ENCODE data around the gene C3orf62. TPM values are rescaled to one million over a fixed set of nuclear protein-coding genes. Genes with fewer than 3 reads are reported as not detected.

Gene C3orf62
- polyA plus RNA-seq, 1 experiment = 2.1 TPM

DNA sequence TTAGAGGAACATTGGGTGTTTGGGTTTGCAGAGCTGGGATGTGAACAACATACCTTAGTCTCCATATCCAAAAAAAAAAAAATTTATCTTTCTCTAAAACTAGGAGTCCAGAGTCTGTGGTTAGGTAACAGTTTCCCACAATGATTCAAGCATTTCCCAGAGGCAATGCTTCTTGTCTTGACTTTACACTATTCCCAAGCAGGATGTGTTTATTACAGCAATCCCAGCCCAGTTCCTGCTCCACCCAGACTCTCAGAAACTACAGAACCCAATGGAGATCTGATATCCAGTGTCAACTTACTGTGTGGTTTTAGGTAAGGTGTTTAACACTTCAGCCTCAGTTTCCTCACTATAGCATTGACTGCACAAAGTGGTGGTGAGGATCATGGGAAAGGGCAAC lies 2.3 kb upstream of the C3orf62 start:
- no peak for TF ChIP-seq CTCF (IDR thresholded peaks at IDR 0.05; ENCODE audit: insufficient read depth, low read depth, low read length)
- no peaks in the 10 kb centered on the region for H3K27me3 ChIP-seq (ENCODE audit: control insufficient read depth, insufficient read depth, low read length)
- H3K36me3 ChIP-seq (ENCODE audit: control insufficient read depth, insufficient read depth, low read length) = peaks cover 12% of the 10 kb centered on the region
- ChIA-PET POLR2A (no interaction called here), CTCF (interaction anchor here (0.9 to 1.3 kb wide), 3 partner anchors 47 to 109 kb away, joined by 3 to 4 read pairs (median 4); no protein-coding TSS in a partner anchor)
- DNase-seq (ENCODE audit: low read depth) = no peak
- H3K4me3 ChIP-seq (ENCODE audit: low read depth, low read length) = no peak overlapping the region

GRCh38 chr3:49278548-49278947 lies 1.5 kb upstream of the C3orf62 start:
- DNase-seq (ENCODE audit: low read depth) = no peak
- CTCF ChIA-PET = interaction anchor here (0.9 to 1.3 kb wide), 3 partner anchors 48 to 108 kb away, joined by 3 to 4 read pairs (median 3); no protein-coding TSS in a partner anchor

DNA sequence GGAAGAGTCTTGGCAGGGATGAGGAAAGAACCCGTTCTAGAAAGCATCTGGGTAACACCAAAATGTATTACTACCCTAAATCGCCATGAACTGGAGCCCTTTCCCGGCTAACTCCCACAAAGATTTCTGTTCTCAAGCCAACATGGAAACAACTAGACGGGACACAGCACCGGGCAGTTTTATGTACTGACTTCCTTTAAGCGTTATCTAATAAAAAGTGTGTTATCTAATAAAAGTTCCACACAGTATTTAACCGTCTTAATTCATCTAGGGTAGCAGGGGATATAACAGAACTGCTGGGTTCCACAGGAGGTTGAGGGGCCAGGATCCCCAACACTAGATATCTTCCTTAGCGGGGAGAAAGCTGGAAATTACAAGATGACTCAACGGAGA lies 347 bp upstream of the C3orf62 start:
- TF ChIP-seq CTCF (IDR thresholded peaks at IDR 0.05; ENCODE audit: insufficient read depth, low read depth, low read length) = no peak
- POLR2A ChIA-PET = no interaction called here
- Histone ChIP-seq H3K4me3 (ENCODE audit: low read depth, low read length) (peak overlapping the region; percentile 48), H3K27me3 (ENCODE audit: control insufficient read depth, insufficient read depth, low read length) (no peaks in the 10 kb centered on the region), H3K36me3 (ENCODE audit: control insufficient read depth, insufficient read depth, low read length) (peaks cover 1% of the 10 kb centered on the region; the same call in 1 of the 2 replicates)
- DNase-seq (ENCODE audit: low read depth) = no peak
- CTCF ChIA-PET = interaction anchor here (2.2 kb wide), 1 partner anchor 106 kb away, joined by 7 read pairs; the partner anchor contains the start of gene KLHDC8B

More at GRCh38 chr3:49278548-49278947, 1.5 kb upstream of the C3orf62 start:
- Histone ChIP-seq H3K36me3 (ENCODE audit: control insufficient read depth, insufficient read depth, low read length) (peaks cover 4% of the 10 kb centered on the region), H3K4me3 (ENCODE audit: low read depth, low read length) (no peak overlapping the region), H3K27me3 (ENCODE audit: control insufficient read depth, insufficient read depth, low read length) (no peaks in the 10 kb centered on the region)
- POLR2A ChIA-PET = no interaction called here
- no peak for TF ChIP-seq CTCF (IDR thresholded peaks at IDR 0.05; ENCODE audit: insufficient read depth, low read depth, low read length)

DNA sequence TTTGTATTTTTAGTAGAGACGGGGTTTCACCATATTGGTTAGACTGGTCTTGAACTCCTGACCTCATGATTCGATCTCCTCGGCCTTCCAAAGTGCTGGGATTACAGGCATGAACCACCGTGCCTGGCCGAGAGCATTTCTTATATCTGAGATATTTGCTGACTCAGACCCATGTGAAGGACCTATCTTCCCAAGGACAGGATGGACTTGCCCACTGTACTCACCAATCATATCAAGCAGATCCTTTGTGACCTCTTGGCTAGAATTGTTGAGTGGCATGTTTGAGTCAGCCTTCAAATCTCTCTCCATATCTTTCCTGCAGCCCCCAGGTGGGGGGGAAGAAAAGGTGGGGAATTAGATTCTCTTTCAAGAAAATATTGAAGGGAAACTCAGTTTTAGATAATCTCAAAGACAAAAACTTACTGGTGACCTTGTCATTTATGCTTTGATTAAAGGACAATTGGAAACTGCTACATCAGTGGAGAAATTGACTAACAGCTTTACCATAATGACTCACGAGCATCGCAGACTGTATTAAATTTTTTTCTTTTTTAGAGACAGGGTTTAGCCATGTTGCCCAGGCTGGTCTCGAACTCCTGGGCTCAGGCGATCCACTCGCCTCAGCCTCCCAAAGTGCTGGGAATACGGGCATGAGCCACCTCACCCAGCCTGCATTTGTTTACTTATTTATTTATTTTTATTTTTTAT lies 3.1 kb downstream of the C3orf62 start:
- POLR2A ChIA-PET = no interaction called here

More for the DNA sequence above, 3.1 kb downstream of the C3orf62 start:
- no peak overlapping the region for H3K4me3 ChIP-seq (ENCODE audit: low read depth, low read length)
- DNase-seq (ENCODE audit: low read depth) = no peak
- CTCF ChIA-PET = no interaction called here
- no peaks in the 10 kb centered on the region for H3K27me3 ChIP-seq (ENCODE audit: control insufficient read depth, insufficient read depth, low read length)
- H3K36me3 ChIP-seq (ENCODE audit: control insufficient read depth, insufficient read depth, low read length) = peaks cover 2% of the 10 kb centered on the region; the same call in 1 of the 2 replicates
- no peak for TF ChIP-seq CTCF (IDR thresholded peaks at IDR 0.05; ENCODE audit: insufficient read depth, low read depth, low read length)

Measured in BJ (cell line).